Skeletal muscle tissue (tissue), 4 donors: ENCODE measurements around the gene TM2D1. TPM values are rescaled to one million over a fixed set of nuclear protein-coding genes. Genes with fewer than 3 reads are reported as not detected.

Source experiments
- H3K27ac ChIP-seq: one replicate; pipeline ENCODE4 v1.7.0; 2013; ENCODE audit warnings: mild to moderate bottlenecking, low read depth, low read length, inconsistent platforms
- H3K27me3 ChIP-seq, 3 donors: one replicate each; pipeline ENCODE4 v1.7.0; 2013; ENCODE audit warnings: low read length in 3 of 3; ENCODE audit not compliant: control insufficient read depth in 3 of 3, insufficient read depth in 3 of 3
- H3K36me3 ChIP-seq, 3 donors: one replicate each; pipeline ENCODE4 v1.7.0; 2013; ENCODE audit warnings: low read length in 3 of 3; ENCODE audit not compliant: control insufficient read depth in 3 of 3, insufficient read depth in 3 of 3
- H3K4me1 ChIP-seq, 3 donors: one replicate each; pipeline ENCODE4 v1.7.0; 2013; ENCODE audit warnings: low read length in 3 of 3, mild to moderate bottlenecking in 3 of 3; ENCODE audit not compliant: control insufficient read depth in 3 of 3, insufficient read depth in 3 of 3
- H3K4me3 ChIP-seq, 3 donors: one replicate each; pipeline ENCODE4 v1.7.0; 2013; ENCODE audit warnings: low read length in 3 of 3
- H3K9ac ChIP-seq, 3 donors: one replicate each; pipeline ENCODE4 v1.7.0; 2013; ENCODE audit warnings: low read length in 3 of 3, mild to moderate bottlenecking in 3 of 3, moderate library complexity in 2 of 3, low read depth in 1 of 3
- H3K9me3 ChIP-seq, 3 donors: one replicate each; pipeline ENCODE4 v1.7.0; 2013; ENCODE audit warnings: low read length in 3 of 3; ENCODE audit not compliant: control insufficient read depth in 3 of 3
- total RNA-seq: library from RNA; depleted of rRNA; stranded (reverse); fragments of >200 nt; gene quantifications from one replicate; pipeline ENCODE4 v1.2.3, GENCODE V29; 2014
- donor health status: Osteomylitis.

The TM2D1 gene
- total RNA-seq, 1 donor from 2014 or later, result 56.9 TPM

- Histone ChIP-seq H3K36me3 (no peaks in the 10 kb centered on the region), H3K4me3 (no peak overlapping the region), H3K9me3 (no peaks in the 10 kb centered on the region), H3K4me1 (peaks cover 0 to 4% (median 3%) of the 10 kb centered on the region in 3 donors), H3K9ac (no peak overlapping the region), H3K27me3 (no peaks in the 10 kb centered on the region), H3K27ac (peak overlapping the region; percentile 33)
These were observed 85.9 kb downstream of the TM2D1 start for GRCh38 chr1:61638911-61639605.

- peaks cover 0 to 4% (median 3%) of the 10 kb centered on the region in 3 donors for H3K4me1 ChIP-seq
- no peaks in the 10 kb centered on the region for H3K36me3 ChIP-seq
- H3K27me3 ChIP-seq, result no peaks in the 10 kb centered on the region
- no peak overlapping the region for H3K9ac ChIP-seq
- no peaks in the 10 kb centered on the region for H3K9me3 ChIP-seq
- no peak overlapping the region for H3K4me3 ChIP-seq
- H3K27ac ChIP-seq, result peak overlapping the region; percentile 33
These were observed 86.6 kb downstream of the TM2D1 start for GRCh38 chr1:61638296-61638695.

GRCh38 chr1:61637470-61637869 lies 87.5 kb downstream of the TM2D1 start:
- Histone ChIP-seq H3K9ac (no peak overlapping the region), H3K27ac (no peak overlapping the region), H3K4me3 (no peak overlapping the region), H3K27me3 (no peaks in the 10 kb centered on the region), H3K9me3 (no peaks in the 10 kb centered on the region), H3K36me3 (no peaks in the 10 kb centered on the region), H3K4me1 (peaks cover 0 to 4% (median 3%) of the 10 kb centered on the region in 3 donors)

GRCh38 chr1:61636814-61637213 lies 88.1 kb downstream of the TM2D1 start:
- no peaks in the 10 kb centered on the region for H3K36me3 ChIP-seq
- no peaks in the 10 kb centered on the region for H3K27me3 ChIP-seq
- H3K9me3 ChIP-seq, result no peaks in the 10 kb centered on the region
- peaks cover 0 to 4% (median under 1%) of the 10 kb centered on the region in 3 donors for H3K4me1 ChIP-seq
- no peak overlapping the region for H3K4me3 ChIP-seq
- no peak overlapping the region for H3K9ac ChIP-seq
- H3K27ac ChIP-seq, result no peak overlapping the region

GRCh38 chr1:61636376-61636775 lies 88.6 kb downstream of the TM2D1 start:
- Histone ChIP-seq H3K4me1 (peaks cover 0 to 4% (median 0%) of the 10 kb centered on the region in 3 donors), H3K9me3 (no peaks in the 10 kb centered on the region), H3K27me3 (no peaks in the 10 kb centered on the region), H3K4me3 (no peak overlapping the region), H3K27ac (no peak overlapping the region), H3K9ac (no peak overlapping the region), H3K36me3 (no peaks in the 10 kb centered on the region)

- Histone ChIP-seq H3K27ac (no peak overlapping the region), H3K4me1 (no peaks in the 10 kb centered on the region), H3K36me3 (no peaks in the 10 kb centered on the region), H3K9me3 (no peaks in the 10 kb centered on the region), H3K9ac (no peak overlapping the region), H3K4me3 (no peak overlapping the region), H3K27me3 (no peaks in the 10 kb centered on the region)
These were observed 89.4 kb downstream of the TM2D1 start for GRCh38 chr1:61635557-61635956.

GRCh38 chr1:61631436-61631835 lies 93.5 kb downstream of the TM2D1 start:
- Histone ChIP-seq H3K4me3 (no peak overlapping the region), H3K9ac (no peak overlapping the region), H3K9me3 (no peaks in the 10 kb centered on the region), H3K27me3 (no peaks in the 10 kb centered on the region), H3K27ac (no peak overlapping the region), H3K4me1 (peaks cover 0 to 2% (median 0%) of the 10 kb centered on the region in 3 donors), H3K36me3 (no peaks in the 10 kb centered on the region)

Other genes with a start within 250 kb of the TM2D1 start
- 5.7 TPM for gene PATJ, start 17.3 kb upstream of the TM2D1 start, total RNA-seq